DND-41 (cell line): ENCODE results near the gene USP46.

Source experiments
- EZH2 ChIP-seq: IDR thresholded peaks from 3 replicates; pipeline ENCODE4 v1.6.1; 2012; ENCODE audit warnings: borderline replicate concordance, low read depth, mild to moderate bottlenecking, moderate library complexity, low read length, inconsistent platforms; ENCODE audit not compliant: severe bottlenecking
- TF ChIP-seq, protein P1 (sequence below): IDR thresholded peaks from 2 replicates; pipeline ENCODE4 v1.5.1; 2012; ENCODE audit warnings: borderline replicate concordance, low read length, moderate library complexity, mild to moderate bottlenecking; ENCODE audit not compliant: poor library complexity, severe bottlenecking; ENCODE audit errors: extremely low read depth

GRCh38 chr4:52643785-52644244, 15.3 kb downstream of the USP46 start:
- TF ChIP-seq, protein P1, sequence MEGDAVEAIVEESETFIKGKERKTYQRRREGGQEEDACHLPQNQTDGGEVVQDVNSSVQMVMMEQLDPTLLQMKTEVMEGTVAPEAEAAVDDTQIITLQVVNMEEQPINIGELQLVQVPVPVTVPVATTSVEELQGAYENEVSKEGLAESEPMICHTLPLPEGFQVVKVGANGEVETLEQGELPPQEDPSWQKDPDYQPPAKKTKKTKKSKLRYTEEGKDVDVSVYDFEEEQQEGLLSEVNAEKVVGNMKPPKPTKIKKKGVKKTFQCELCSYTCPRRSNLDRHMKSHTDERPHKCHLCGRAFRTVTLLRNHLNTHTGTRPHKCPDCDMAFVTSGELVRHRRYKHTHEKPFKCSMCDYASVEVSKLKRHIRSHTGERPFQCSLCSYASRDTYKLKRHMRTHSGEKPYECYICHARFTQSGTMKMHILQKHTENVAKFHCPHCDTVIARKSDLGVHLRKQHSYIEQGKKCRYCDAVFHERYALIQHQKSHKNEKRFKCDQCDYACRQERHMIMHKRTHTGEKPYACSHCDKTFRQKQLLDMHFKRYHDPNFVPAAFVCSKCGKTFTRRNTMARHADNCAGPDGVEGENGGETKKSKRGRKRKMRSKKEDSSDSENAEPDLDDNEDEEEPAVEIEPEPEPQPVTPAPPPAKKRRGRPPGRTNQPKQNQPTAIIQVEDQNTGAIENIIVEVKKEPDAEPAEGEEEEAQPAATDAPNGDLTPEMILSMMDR, result no peak
- TF ChIP-seq EZH2, result no peak
